Measurements from ENCODE around the gene GIPR. TPM values are rescaled to one million over a fixed set of nuclear protein-coding genes. Genes with fewer than 3 reads are reported as not detected.

Gene GIPR
- total and polyA plus RNA-seq, 3 donors from 2014 or later, result 0.16 to 0.74 (median 0.50) TPM

DNA sequence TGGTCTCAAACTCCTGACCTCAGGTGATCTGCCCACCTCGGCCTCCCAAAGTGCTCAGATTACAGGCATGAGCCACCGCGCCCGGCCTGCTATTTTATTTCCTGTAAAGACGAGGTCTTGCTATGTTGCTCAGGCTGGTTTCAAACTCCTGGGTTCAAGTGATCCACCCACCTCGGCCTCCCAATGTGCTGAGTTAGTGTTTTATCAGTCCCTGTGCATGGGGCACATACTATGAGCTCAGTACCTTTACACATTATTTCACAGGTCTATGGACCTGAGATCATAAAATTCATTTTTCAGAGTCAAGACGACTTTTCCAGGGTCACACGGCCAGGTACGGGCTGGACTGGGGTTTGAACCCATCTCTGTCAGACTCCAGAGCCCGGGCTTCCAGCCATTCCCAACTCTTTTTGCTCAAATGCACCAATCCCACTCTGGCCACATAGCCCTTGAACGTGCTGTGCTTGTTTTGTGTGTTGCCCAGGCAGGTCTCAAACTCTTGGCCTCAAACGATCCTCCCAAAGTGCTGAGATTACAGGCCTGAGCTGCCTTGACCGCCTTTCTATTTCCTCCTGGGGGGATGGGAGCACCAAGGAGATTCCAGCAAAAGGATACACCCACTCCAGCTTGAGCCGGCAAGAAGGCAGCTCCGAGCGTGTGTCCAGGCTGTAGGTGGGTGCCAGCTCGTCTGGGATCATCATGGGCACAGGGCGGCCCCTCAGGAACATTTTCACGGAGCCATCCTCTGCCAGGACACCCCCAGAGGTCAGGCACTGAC is 29.9 kb upstream of the GIPR start:
- no peak overlapping the region for H3K27ac ChIP-seq
- WGBS, 2 donors, result 53 to 64% methylated on average over 19 of the region's 19 CpGs
- H3K4me3 ChIP-seq, result peak overlapping the region in 1 of 2 donors; percentile 70
- no peaks in the 10 kb centered on the region for H3K9me3 ChIP-seq
- intact Hi-C loops (cut with DNase I; ENCODE audit: low total_unique reads), result no loop called here
- H3K36me3 ChIP-seq (ENCODE audit: low read depth, missing control alignments), result no peaks in the 10 kb centered on the region
- peak; percentile 44 for DNase-seq
- peaks cover 30% of the 10 kb centered on the region for H3K4me1 ChIP-seq
- TF ChIP-seq, protein P1, sequence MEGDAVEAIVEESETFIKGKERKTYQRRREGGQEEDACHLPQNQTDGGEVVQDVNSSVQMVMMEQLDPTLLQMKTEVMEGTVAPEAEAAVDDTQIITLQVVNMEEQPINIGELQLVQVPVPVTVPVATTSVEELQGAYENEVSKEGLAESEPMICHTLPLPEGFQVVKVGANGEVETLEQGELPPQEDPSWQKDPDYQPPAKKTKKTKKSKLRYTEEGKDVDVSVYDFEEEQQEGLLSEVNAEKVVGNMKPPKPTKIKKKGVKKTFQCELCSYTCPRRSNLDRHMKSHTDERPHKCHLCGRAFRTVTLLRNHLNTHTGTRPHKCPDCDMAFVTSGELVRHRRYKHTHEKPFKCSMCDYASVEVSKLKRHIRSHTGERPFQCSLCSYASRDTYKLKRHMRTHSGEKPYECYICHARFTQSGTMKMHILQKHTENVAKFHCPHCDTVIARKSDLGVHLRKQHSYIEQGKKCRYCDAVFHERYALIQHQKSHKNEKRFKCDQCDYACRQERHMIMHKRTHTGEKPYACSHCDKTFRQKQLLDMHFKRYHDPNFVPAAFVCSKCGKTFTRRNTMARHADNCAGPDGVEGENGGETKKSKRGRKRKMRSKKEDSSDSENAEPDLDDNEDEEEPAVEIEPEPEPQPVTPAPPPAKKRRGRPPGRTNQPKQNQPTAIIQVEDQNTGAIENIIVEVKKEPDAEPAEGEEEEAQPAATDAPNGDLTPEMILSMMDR (IDR thresholded peaks at IDR 0.05), result no peak
- no peak for TF ChIP-seq POLR2A (IDR thresholded peaks at IDR 0.05)
- H3K27me3 ChIP-seq, result no peaks in the 10 kb centered on the region

DNA sequence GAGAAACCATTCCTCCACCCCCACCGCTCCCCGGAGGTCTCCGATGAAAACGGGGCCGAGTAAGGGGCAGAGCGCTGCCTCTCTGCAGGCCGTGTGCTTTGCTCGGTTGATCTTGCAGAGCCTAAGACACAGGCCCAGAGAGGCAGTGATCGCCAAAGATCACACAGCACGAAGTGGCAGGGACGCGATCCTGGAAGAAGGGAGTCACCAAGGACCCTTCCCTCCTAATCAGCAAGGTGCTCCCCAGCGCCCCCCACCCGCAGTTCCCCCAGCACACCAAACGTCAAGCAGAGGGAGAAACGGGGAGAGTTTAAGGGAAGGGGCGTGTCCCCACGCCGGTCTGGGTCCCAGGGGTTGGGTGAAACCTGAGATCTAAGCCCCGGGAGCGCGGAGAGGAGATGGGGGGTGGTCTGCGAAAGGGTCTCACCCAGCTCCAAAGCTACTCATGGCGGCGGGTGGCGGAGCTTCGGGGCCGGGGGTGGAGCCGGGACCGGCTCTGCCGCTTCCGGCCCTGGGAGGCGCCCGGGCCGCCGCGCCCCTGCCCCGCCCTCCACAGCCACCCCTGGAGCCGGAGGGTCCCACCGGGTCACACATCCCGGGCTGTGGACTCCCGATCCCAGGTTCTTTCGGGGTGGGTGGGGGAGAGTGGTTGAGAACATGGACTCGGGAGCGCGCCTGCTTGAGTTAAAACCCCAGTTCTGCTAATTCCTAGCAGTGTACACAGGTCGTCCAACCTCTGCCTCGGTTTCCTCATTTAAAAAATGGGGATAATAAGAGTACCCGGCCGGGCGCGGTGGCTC is 28.9 kb upstream of the GIPR start, which contains the start of gene EML2:
TSS of gene EML2 (minus strand) at position 468 of the 800 bp plus-strand sequence. CDS start at position 447, 21 bp downstream.
- Histone ChIP-seq H3K27ac (no peak within 1 kb of the TSS), H3K4me1 (peaks cover 30% of the 10 kb centered on the region), H3K9me3 (no peaks in the 10 kb centered on the region), H3K4me3 (peak within 1 kb of the TSS; percentile 57 to 70), H3K36me3 (ENCODE audit: low read depth, missing control alignments) (no peaks in the 10 kb centered on the region), H3K27me3 (no peaks in the 10 kb centered on the region)
- intact Hi-C loops (cut with DNase I; ENCODE audit: low total_unique reads), result no loop called here
- peak; percentile 43 for DNase-seq
- TF ChIP-seq, protein P1 (IDR thresholded peaks at IDR 0.05), result peak in 1 of 3 experiments; percentile 16
- TF ChIP-seq POLR2A (IDR thresholded peaks at IDR 0.05), result no peak
- WGBS, 2 donors, result 7% methylated on average over 32 to 52 of the region's 52 CpGs

DNA sequence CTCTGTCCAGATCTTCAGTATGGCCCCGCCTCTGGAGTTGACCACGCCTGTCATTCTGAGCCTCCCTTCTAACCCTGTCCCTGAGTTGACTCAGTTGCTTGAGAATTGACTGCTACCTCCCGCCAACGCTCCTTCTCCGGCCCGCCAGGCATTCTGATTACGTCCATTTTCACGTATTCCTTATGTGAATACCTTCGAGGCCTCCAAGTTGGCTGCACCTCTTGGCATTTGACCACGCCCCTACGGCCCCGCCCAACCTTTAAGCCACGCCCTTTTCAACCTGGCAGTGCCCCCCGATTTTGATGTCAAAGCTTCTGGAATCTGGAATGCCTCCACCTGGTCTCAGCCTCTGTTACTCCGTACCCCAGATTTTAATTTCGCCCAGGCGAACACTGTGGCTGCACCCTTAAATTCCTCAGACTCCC is 27.2 kb upstream of the GIPR start:
- no peaks in the 10 kb centered on the region for H3K27me3 ChIP-seq
- H3K9me3 ChIP-seq, result no peaks in the 10 kb centered on the region
- DNase-seq, result no peak
- no peak overlapping the region for H3K27ac ChIP-seq
- intact Hi-C loops (cut with DNase I; ENCODE audit: low total_unique reads), result loop anchor here (10.0 kb wide), 1 partner anchor 116 kb away; no protein-coding TSS in a partner anchor
- 41 to 48% methylated on average over 17 of the region's 17 CpGs for WGBS, 2 donors
- peaks cover 31% of the 10 kb centered on the region for H3K4me1 ChIP-seq
- no peaks in the 10 kb centered on the region for H3K36me3 ChIP-seq (ENCODE audit: low read depth, missing control alignments)
- TF ChIP-seq POLR2A (IDR thresholded peaks at IDR 0.05), result no peak
- TF ChIP-seq, protein P1 (IDR thresholded peaks at IDR 0.05), result no peak
- H3K4me3 ChIP-seq, result no peak overlapping the region

DNA sequence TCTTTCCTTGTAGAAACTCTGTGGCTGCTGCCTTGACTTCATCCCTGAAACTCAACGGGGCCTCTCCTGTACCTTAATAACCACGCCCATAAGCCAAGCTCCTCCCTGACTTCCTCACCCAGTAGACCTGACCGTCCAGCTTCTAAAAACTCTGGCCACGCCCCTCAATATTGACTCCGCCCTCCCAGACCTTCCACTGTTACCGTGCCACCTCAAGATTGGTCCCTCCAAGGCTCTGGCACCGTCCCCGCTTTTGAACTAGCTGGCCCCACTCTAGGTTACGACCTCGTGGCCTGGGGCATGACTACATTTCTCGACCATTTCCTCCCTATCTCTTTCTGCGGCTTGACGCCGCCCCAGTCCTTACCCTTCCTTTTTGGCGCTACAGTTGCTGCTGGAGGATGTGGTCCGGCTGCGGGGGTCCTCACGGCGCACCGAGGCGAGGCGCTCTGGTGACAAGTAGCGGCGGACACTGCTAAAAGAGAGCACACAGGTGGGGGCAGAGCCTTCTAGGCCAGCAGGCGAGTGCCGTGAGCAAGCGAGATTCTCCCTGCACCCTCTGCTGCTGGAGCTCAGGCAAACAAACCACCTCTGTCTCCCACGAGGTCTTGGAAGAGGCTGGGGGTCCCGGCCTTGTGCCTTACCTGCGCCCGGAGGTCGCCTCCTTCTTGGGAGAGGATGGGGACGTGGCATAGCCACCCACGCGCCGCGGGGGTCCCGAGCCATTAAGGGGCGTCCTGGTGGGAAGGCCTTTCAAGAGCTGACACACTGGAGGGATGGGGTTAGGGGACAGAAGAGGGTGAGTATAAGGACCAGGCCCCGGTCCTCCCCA is 26.5 kb upstream of the GIPR start:
- intact Hi-C loops (cut with DNase I; ENCODE audit: low total_unique reads), result loop anchor here (10.0 kb wide), 1 partner anchor 117 kb away; no protein-coding TSS in a partner anchor
- Histone ChIP-seq H3K9me3 (no peaks in the 10 kb centered on the region), H3K4me3 (peak overlapping the region; percentile 40 to 53), H3K27ac (peak overlapping the region; percentile 59 to 73), H3K36me3 (ENCODE audit: low read depth, missing control alignments) (no peaks in the 10 kb centered on the region), H3K27me3 (no peaks in the 10 kb centered on the region), H3K4me1 (peaks cover 34% of the 10 kb centered on the region)
- TF ChIP-seq, protein P1 (IDR thresholded peaks at IDR 0.05), result no peak
- TF ChIP-seq POLR2A (IDR thresholded peaks at IDR 0.05), result no peak
- peak; percentile 74 for DNase-seq
- 10 to 13% methylated on average over 17 to 40 of the region's 40 CpGs for WGBS, 2 donors
